Measurements from ENCODE around the gene ALCAM.

ALCAM gene

DNA sequence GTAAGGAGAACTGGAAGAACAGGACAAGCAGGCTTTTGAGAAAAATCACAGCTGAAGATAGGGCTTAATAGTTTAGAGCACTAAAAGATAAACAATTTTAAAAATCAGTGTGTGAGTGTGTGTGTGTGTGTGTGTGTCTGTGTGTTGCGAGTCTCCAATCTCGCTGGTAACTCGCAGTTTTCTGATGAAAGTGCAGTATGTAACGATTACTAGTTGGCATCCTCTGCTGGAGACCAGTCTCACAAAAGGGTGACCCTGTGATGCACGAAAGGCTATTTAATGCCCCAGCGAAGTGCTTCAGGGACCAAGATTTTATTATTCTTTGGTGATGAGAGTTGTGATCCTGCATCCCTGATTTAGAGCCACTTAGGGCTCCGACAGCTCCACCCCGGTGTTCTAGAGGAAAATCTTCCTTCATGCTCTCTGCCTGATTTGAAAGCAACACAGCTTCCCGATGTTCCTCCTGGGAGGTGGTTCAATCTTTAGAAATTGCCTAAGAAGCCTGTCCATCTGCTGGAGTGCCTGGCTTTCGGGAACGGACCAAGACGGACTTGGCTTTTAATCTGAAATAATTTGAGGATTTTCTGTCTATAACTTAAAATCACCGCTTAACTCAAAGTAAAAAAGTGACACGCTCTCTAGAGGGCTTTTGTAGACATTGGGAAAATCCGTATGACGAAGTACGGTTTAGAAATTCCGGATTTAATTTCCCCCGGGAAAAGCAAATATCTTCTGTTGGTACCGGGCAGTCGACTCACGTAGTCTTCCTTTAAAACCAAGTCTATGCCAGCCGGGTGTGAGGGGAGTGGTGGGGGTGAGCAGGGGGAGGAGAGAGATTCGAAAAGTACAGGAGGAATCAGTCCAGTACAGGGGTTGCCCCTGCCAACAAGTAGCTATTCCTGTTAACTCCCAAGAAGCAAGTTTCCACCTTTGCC, 1.1 kb upstream of the ALCAM start:
- Mint-ChIP-seq H3K27ac (peak overlapping the region; percentile 60), H3K9me3 (no peaks in the 10 kb centered on the region), H3K27me3 (ENCODE audit: low read depth, poor library complexity) (peaks cover 21% of the 10 kb centered on the region), H3K4me3 (peak overlapping the region; percentile 95), H3K36me3 (ENCODE audit: low read depth) (no peaks in the 10 kb centered on the region), H3K4me1 (peaks cover 45% of the 10 kb centered on the region)
- peak; percentile 12 for DNase-seq
- TF ChIP-seq, protein P1, sequence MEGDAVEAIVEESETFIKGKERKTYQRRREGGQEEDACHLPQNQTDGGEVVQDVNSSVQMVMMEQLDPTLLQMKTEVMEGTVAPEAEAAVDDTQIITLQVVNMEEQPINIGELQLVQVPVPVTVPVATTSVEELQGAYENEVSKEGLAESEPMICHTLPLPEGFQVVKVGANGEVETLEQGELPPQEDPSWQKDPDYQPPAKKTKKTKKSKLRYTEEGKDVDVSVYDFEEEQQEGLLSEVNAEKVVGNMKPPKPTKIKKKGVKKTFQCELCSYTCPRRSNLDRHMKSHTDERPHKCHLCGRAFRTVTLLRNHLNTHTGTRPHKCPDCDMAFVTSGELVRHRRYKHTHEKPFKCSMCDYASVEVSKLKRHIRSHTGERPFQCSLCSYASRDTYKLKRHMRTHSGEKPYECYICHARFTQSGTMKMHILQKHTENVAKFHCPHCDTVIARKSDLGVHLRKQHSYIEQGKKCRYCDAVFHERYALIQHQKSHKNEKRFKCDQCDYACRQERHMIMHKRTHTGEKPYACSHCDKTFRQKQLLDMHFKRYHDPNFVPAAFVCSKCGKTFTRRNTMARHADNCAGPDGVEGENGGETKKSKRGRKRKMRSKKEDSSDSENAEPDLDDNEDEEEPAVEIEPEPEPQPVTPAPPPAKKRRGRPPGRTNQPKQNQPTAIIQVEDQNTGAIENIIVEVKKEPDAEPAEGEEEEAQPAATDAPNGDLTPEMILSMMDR (IDR thresholded peaks at IDR 0.05): no peak

DNA sequence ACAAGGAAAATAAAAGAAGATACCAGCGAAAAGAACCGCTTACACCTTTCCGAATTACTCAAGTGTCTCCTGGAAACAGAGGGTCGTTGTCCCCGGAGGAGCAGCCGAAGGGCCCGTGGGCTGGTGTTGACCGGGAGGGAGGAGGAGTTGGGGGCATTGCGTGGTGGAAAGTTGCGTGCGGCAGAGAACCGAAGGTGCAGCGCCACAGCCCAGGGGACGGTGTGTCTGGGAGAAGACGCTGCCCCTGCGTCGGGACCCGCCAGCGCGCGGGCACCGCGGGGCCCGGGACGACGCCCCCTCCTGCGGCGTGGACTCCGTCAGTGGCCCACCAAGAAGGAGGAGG, 325 bp downstream of the ALCAM start:
- Mint-ChIP-seq H3K9me3 (no peaks in the 10 kb centered on the region), H3K36me3 (ENCODE audit: low read depth) (no peaks in the 10 kb centered on the region), H3K4me1 (peaks cover 57% of the 10 kb centered on the region), H3K27ac (peak overlapping the region; percentile 81), H3K27me3 (ENCODE audit: low read depth, poor library complexity) (peaks cover 21% of the 10 kb centered on the region), H3K4me3 (peak overlapping the region; percentile 95)
- TF ChIP-seq, protein P1 (IDR thresholded peaks at IDR 0.05): no peak
- DNase-seq: peak; percentile 39

DNA sequence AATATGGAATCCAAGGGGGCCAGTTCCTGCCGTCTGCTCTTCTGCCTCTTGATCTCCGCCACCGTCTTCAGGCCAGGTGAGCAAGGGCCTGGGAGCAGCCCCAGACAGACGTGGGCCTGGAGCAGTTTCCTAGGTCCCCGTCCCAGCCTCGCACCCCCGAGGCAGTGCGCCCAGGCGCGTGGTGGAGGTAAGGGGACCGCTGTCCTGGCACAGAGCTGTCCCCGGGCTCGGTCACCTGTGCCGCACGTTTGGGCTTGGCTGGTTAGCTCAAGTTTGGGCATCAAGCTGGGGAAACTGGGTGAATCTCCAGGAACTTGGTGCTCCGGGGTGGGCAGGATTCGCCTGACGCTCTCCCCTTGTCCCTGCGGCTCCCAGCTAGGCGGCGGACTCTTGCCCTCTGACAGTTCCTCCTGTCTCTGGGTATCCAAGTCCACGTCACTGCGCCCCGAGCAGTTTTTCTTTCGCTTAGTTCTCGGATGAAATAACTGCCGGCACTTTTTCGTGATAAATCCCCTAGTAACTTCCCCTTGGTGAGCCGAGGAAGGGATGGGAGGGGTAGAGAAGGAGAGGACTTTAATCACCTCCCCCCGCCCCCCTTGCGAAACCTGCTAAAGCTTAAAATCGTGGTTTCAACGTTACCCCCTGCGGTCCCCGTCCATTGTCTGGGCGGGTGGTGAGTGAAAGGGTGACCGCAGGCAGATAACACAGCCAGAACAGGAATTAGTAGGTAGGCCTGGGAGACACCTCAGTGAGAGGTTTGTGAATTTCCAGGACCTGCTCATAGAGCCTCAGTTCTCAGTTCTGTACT, 901 bp downstream of the ALCAM start:
- TF ChIP-seq, protein P1 (IDR thresholded peaks at IDR 0.05): no peak
- Mint-ChIP-seq H3K4me3 (peak overlapping the region; percentile 95), H3K27me3 (ENCODE audit: low read depth, poor library complexity) (peaks cover 21% of the 10 kb centered on the region), H3K27ac (peak overlapping the region; percentile 92), H3K9me3 (no peaks in the 10 kb centered on the region), H3K36me3 (ENCODE audit: low read depth) (no peaks in the 10 kb centered on the region), H3K4me1 (peaks cover 57% of the 10 kb centered on the region)
- peak; percentile 47 for DNase-seq

DNA sequence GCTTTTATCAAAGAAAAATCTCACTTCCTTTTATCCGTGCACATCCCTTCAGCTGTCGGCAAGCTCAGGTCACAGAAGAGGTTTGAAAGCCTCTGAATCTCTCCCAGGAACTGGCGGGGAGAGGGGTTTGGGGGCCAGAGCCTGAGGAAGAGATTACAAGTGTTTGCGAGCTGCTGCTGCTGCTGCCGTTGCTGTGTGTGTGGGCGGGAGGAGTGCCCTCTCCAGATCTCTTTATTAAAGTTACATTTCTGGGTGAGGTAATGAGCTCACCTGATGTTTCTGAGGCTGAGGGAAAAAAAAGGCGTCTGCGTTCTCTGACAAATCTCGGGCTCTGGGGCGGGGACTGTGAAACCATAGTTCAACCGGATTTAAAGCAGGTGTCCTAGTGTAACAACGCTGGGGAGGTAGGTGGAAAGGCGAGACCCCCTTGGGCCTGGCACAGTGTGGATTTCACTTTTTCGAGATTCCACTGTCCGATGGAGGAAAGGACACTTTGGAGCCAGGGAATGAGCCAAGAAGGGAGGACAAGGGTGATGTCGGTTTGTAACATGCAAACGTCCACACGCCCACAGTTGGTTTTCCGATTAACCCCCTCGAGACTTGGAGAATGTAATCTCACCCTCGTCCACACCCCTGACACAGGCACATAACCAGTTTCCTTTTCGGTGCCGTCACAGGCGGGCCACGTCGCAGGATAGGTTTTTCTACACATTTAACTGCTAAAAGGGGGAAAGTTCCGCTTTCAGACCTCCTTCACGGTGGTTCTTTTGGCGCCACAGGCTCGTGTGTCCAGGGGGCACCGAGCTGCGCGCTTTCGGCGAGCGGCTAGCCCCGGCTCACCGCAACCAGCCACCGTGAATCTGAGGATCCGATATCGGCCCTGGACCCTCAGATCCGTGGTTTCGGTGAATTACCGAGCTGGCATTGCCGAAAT, 2.1 kb downstream of the ALCAM start:
- TF ChIP-seq, protein P1 (IDR thresholded peaks at IDR 0.05): no peak
- peak overlapping the region; percentile 95 for H3K4me3 Mint-ChIP-seq
- H3K9me3 Mint-ChIP-seq: no peaks in the 10 kb centered on the region
- H3K36me3 Mint-ChIP-seq (ENCODE audit: low read depth): no peaks in the 10 kb centered on the region
- H3K27me3 Mint-ChIP-seq (ENCODE audit: low read depth, poor library complexity): peaks cover 21% of the 10 kb centered on the region
- DNase-seq: peak; percentile 17
- H3K27ac Mint-ChIP-seq: peak overlapping the region; percentile 75
- peaks cover 57% of the 10 kb centered on the region for H3K4me1 Mint-ChIP-seq

DNA sequence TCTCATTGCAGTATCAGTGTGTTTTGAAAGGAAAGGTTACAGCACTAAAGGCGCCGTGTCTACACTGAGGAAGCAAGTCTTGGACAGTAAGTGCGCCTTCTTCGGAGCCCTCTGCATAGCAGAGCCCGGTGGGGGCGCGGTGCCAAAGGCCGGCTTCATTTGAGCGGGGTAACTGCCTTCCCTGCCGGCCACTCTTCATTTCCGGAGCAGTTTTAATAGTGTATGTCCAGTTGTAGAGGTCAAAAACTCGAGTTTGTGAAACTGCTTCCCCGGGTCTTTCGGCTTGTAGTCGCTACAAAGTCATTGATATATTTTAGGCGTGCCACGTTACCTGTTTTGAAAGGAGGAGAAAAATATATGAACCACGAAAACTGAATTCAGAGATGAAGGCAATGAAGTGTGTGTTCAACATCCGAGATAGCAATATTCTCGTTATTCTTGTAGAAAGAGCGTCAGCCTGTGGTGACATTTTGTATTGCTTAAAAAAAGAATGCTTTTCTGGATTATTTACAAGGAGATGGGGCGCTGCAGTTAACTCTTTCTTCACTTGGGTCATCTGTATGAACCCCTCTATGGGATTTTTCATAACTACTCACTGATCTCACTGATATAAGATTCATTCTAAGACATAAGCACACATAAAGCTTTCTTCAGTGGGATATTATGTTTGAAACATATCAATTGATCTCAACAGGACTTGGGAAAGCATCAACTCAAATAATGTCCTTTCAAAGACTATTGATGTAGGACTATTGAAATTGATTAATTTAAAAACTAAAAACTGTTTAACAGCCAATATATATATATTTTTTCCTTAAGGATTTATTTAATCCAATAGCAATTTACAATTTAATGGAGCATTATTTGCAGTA, 3.0 kb downstream of the ALCAM start:
- H3K36me3 Mint-ChIP-seq (ENCODE audit: low read depth): no peaks in the 10 kb centered on the region
- DNase-seq: peak; percentile 71
- H3K27ac Mint-ChIP-seq: no peak overlapping the region
- no peaks in the 10 kb centered on the region for H3K9me3 Mint-ChIP-seq
- TF ChIP-seq, protein P1 (IDR thresholded peaks at IDR 0.05): peak; percentile 47
- H3K4me3 Mint-ChIP-seq: peak overlapping the region; percentile 95
- peaks cover 55% of the 10 kb centered on the region for H3K4me1 Mint-ChIP-seq
- peaks cover 21% of the 10 kb centered on the region for H3K27me3 Mint-ChIP-seq (ENCODE audit: low read depth, poor library complexity)
